HepG2 (cell line): Measurements from ENCODE around the gene JMJD6. TPM values are rescaled to one million over a fixed set of nuclear protein-coding genes. Genes with fewer than 3 reads are reported as not detected.
A peak's percentile ranks its signal among the peaks of the same experiment; 100 is the strongest.

Experiments
- ATAC-seq: fragments of 200-7000 bp; cut with Tn5 transposase; 3 replicates; pipeline ENCODE4 v1.9.1; 2020; ENCODE audit warnings: mild to moderate bottlenecking, moderate library complexity
- BruUV-seq: library from RNA; stranded (reverse); fragments of 400-500 nt; replicated peaks from 2 replicates; lab custom pipeline; 2021; lab: Mats Ljungman, UMichigan
- CTCF ChIA-PET: fragments of 300-600 bp; formaldehyde crosslinking; extraction: SDS; loops from one replicate; lab custom pipeline; 2021; ENCODE audit warnings: low total read pairs, inconsistent platforms, low intra/inter-chr PET ratio; lab: Yijun Ruan, JAX
- POLR2A ChIA-PET: fragments of 350-600 bp; sonication (Branson Sonifier 250); formaldehyde crosslinking; loops from one replicate; lab custom pipeline; 2020; ENCODE audit warnings: antibody characterized with exemption, inconsistent platforms; lab: Yijun Ruan, JAX
- DNase-seq: peaks from one replicate; pipeline ENCODE4 v3.0.0-alpha.2; 2015; ENCODE audit warnings: low spot score
- FAIRE-seq: peaks from 3 replicates; lab custom pipeline; 2011; peaks lifted over from hg19 to GRCh38; lab: Jason Lieb, UNC
- H2AFZ ChIP-seq: one replicate; pipeline ENCODE4 v1.6.1; 2011; ENCODE audit warnings: low read length, inconsistent platforms
- H3K27ac ChIP-seq: fragments of 300-600 bp; 3 replicates; pipeline ENCODE4 v1.8.0; 2011; ENCODE audit warnings: mixed run types, mild to moderate bottlenecking, mixed read lengths, low read length, inconsistent platforms; ENCODE audit not compliant: insufficient read depth; ENCODE audit errors: extremely low read length
- H3K27me3 ChIP-seq, 2 experiments: fragments of 200-600 bp in 1 of 2; 2 replicates in 1 of 2; 3 replicates in 1 of 2; pipeline versions ENCODE4 v1.6.0 to v1.8.0; 2011; ENCODE audit warnings: low read length in 2 of 2, mild to moderate bottlenecking in 2 of 2, moderate library complexity in 2 of 2, inconsistent platforms in 1 of 2; ENCODE audit not compliant: insufficient read depth in 2 of 2, control insufficient read depth in 1 of 2
- H3K36me3 ChIP-seq, 2 experiments: fragments of 200-600 bp in 1 of 2; replicated peaks in 1 of 2; 2 replicates in 1 of 2; 3 replicates in 1 of 2; pipeline versions ENCODE4 v1.5.1 to v1.8.0; 2011; ENCODE audit warnings: low read length in 2 of 2, inconsistent platforms in 1 of 2; ENCODE audit not compliant: insufficient read depth in 2 of 2, control insufficient read depth in 1 of 2
- H3K4me1 ChIP-seq: 2 replicates; pipeline ENCODE4 v1.5.1; 2012; ENCODE audit warnings: low read length, inconsistent platforms; ENCODE audit not compliant: insufficient read depth
- H3K4me2 ChIP-seq: 2 replicates; pipeline ENCODE4 v1.6.0; 2011; ENCODE audit warnings: low read depth, low read length, inconsistent platforms
- H3K4me3 ChIP-seq, 3 experiments: fragments of 200-600 bp in 1 of 3; sonication (generic), shearing (Covaris generic) in 1 of 3; replicated peaks in 1 of 3; 2 replicates each; pipeline ENCODE4 v1.5.1; 2011 to 2016; ENCODE audit warnings: low read length in 3 of 3, inconsistent platforms in 2 of 3, low read depth in 2 of 3, mild to moderate bottlenecking in 2 of 3, control low read depth in 1 of 3, mixed read lengths in 1 of 3; ENCODE audit not compliant: insufficient read depth in 1 of 3
- H3K79me2 ChIP-seq: one replicate; pipeline ENCODE4 v1.6.1; 2011; ENCODE audit warnings: low read length, inconsistent platforms; ENCODE audit not compliant: insufficient read depth
- H3K9ac ChIP-seq: 2 replicates; pipeline ENCODE4 v1.6.0; 2011; ENCODE audit warnings: mild to moderate bottlenecking, low read depth, low read length, inconsistent platforms; ENCODE audit not compliant: insufficient read depth
- H3K9me3 ChIP-seq: 2 replicates; pipeline ENCODE4 v1.5.1; 2012; ENCODE audit warnings: mild to moderate bottlenecking, low read length
- H4K20me1 ChIP-seq: 2 replicates; pipeline ENCODE4 v1.6.0; 2011; ENCODE audit warnings: inconsistent platforms, mild to moderate bottlenecking, low read length, moderate library complexity; ENCODE audit not compliant: insufficient read depth
- BCL3 ChIP-seq: sonication (generic); formaldehyde crosslinking; IDR thresholded peaks from 2 replicates; pipeline ENCODE4 v1.5.1; 2020; ENCODE audit warnings: mild to moderate bottlenecking, missing genetic modification reagents, moderate library complexity
- BORCS8-MEF2B ChIP-seq: sonication (generic); formaldehyde crosslinking; IDR thresholded peaks from 2 replicates; pipeline ENCODE4 v1.8.0; 2022; ENCODE audit warnings: mild to moderate bottlenecking, missing genetic modification reagents
- CTCF ChIP-seq: sonication (generic); formaldehyde crosslinking; IDR thresholded peaks from 2 replicates; pipeline ENCODE4 v1.5.0; 2020; ENCODE audit warnings: mild to moderate bottlenecking, missing genetic modification reagents, moderate library complexity
- E2F5 ChIP-seq: sonication (generic); formaldehyde crosslinking; conservative IDR thresholded peaks from 2 replicates; pipeline ENCODE4 v1.4.0; 2020; ENCODE audit warnings: missing genetic modification reagents
- KDM3A ChIP-seq: IDR thresholded peaks from 2 replicates; pipeline ENCODE4 v1.6.1; 2018; ENCODE audit warnings: low read depth, missing compliant biosample characterization
- NFIC ChIP-seq: IDR thresholded peaks from 2 replicates; pipeline ENCODE4 v1.6.1; 2012; ENCODE audit warnings: mild to moderate bottlenecking, low read length, inconsistent platforms
- PCBP1 ChIP-seq: fragments of 200-400 bp; formaldehyde crosslinking; IDR thresholded peaks from 2 replicates; pipeline ENCODE4 v1.6.1; 2017; ENCODE audit warnings: mild to moderate bottlenecking, low read depth, low read length, borderline replicate concordance
- SMAD1 ChIP-seq: sonication (generic); formaldehyde crosslinking; IDR thresholded peaks from 2 replicates; pipeline ENCODE4 v1.4.0; 2020; ENCODE audit warnings: missing genetic modification reagents, low read depth, mild to moderate bottlenecking, borderline replicate concordance
- ZBTB26 ChIP-seq: IDR thresholded peaks from 2 replicates; pipeline ENCODE4 v1.6.1; 2016; ENCODE audit warnings: missing compliant biosample characterization, missing genetic modification reagents, borderline replicate concordance
- ZBTB43 ChIP-seq: sonication (generic); formaldehyde crosslinking; conservative IDR thresholded peaks from 2 replicates; pipeline ENCODE4 v1.4.0; 2020; ENCODE audit warnings: missing genetic modification reagents
- ZMYM2 ChIP-seq: sonication (generic); formaldehyde crosslinking; IDR thresholded peaks from 2 replicates; pipeline ENCODE4 v1.8.0; 2022; ENCODE audit warnings: mild to moderate bottlenecking, missing genetic modification reagents
- ZNF207 ChIP-seq: fragments of 450-650 bp; IDR thresholded peaks from 2 replicates; pipeline ENCODE4 v1.6.1; 2016; ENCODE audit warnings: antibody characterized with exemption, borderline replicate concordance
- ZNF256 ChIP-seq: sonication (generic); formaldehyde crosslinking; conservative IDR thresholded peaks from 2 replicates; pipeline ENCODE4 v1.4.0; 2020; ENCODE audit warnings: missing genetic modification reagents
- ZNF558 ChIP-seq: sonication (generic); formaldehyde crosslinking; IDR thresholded peaks from 2 replicates; pipeline ENCODE4 v1.9.0; 2022; ENCODE audit warnings: mild to moderate bottlenecking, missing genetic modification reagents, borderline replicate concordance
- ZNF841 ChIP-seq: sonication (generic); formaldehyde crosslinking; IDR thresholded peaks from 2 replicates; pipeline ENCODE4 v1.8.1; 2023; ENCODE audit warnings: missing genetic modification reagents, borderline replicate concordance
- WGBS: methylation state at CpG from one replicate; pipeline ENCODE4 v1.1.6; 2017; ENCODE audit warnings: low lambda C conversion rate; 5-methylcytosine and 5-hydroxymethylcytosine counted together
- in situ Hi-C: cut with HindIII; loops from 2 replicates; pipeline ENCODE4 v1.10.0; 2017; ENCODE audit warnings: low pct_unique_long_range_greater_than_20kb; ENCODE audit not compliant: extremely low pct_ligation_motif_present
- intact Hi-C: fragments of 100-400 bp; cut with micrococcal nuclease; formaldehyde crosslinking; loops from one replicate; pipeline ENCODE4 v1.10.0; 2022; ENCODE audit not compliant: unreplicated experiment
- polyA plus RNA-seq, 8 experiments: library from polyadenylated mRNA; depleted of rRNA in 3 of 8; stranded (reverse) in 7 of 8; unstranded in 1 of 8; fragments of >200 nt; fragmentation: Illumina TruSeq in 4 of 8; extraction: Trizol in 4 of 8; gene quantifications; 2 replicates each; pipeline versions ENCODE4 v1.2.1 to v1.2.3, GENCODE V29; 2011 to 2016; ENCODE audit warnings: low read depth in 4 of 8, missing spikeins in 1 of 8, mixed read lengths in 1 of 8; ENCODE audit not compliant: insufficient read depth in 1 of 8
- total RNA-seq, 5 experiments: library from RNA; depleted of rRNA; stranded (reverse); fragments of >200 nt; fragmentation: Illumina TruSeq; extraction: Trizol; gene quantifications; 2 replicates each; pipeline ENCODE4 v1.2.3, GENCODE V29; 2016; ENCODE audit warnings: low read depth in 1 of 5

Gene JMJD6
- total and polyA plus RNA-seq, 2 of the 13 experiments (the other 11 are each of a cell fraction or from before 2014, with no cell fraction given) = 33.6 to 41.0 TPM

- TF ChIP-seq SMAD1 (CRISPR knock-in tag) (peak; percentile 96; the same call in 1 of the 2 replicates), PCBP1 (no peak), BORCS8-MEF2B (CRISPR knock-in tag) (no peak)
Measured at GRCh38 chr17:76700617-76701470, 25.6 kb downstream of the JMJD6 start (continued).

GRCh38 chr17:76700270-76700616 is 26.2 kb downstream of the JMJD6 start:
- peaks cover 17% of the 10 kb centered on the region for H3K79me2 ChIP-seq
- H3K27ac ChIP-seq = peak overlapping the region; percentile 71
- intact Hi-C loops (loop anchor here (10.0 kb wide), 1 partner anchor 145 kb away; no protein-coding TSS in a partner anchor), in situ Hi-C loops (no loop called here)
- ATAC-seq (peak; percentile 52), FAIRE-seq (no peak), DNase-seq (no peak)
- no peaks in the 10 kb centered on the region for H3K36me3 ChIP-seq
- no peaks in the 10 kb centered on the region for H3K9me3 ChIP-seq
- TSS peak; percentile 92 for BruUV-seq
- H3K4me1 ChIP-seq = peaks cover 79% of the 10 kb centered on the region
- H3K4me3 ChIP-seq = peak overlapping the region; percentile 56 to 75 (median 62); a peak in 5 of 6 replicates
- no peaks in the 10 kb centered on the region for H3K27me3 ChIP-seq
- ChIA-PET POLR2A (interaction anchor here (1.0 to 3.5 kb wide), 5 partner anchors 10 to 37 kb away, joined by 4 to 25 read pairs (median 11); partner anchors contain the start of genes MFSD11, MXRA7 and SRSF2), CTCF (no interaction called here)
- no peak overlapping the region for H2AFZ ChIP-seq
- H3K9ac ChIP-seq = peak overlapping the region; percentile 64
- H4K20me1 ChIP-seq = peaks cover 3% of the 10 kb centered on the region; the same call in 1 of the 2 replicates
- 42% methylated on average over 8 of the region's 8 CpGs for WGBS
- H3K4me2 ChIP-seq = peak overlapping the region; percentile 94
- TF ChIP-seq CTCF (CRISPR knock-in tag) = no peak
- no peak for TF ChIP-seq ZNF841 (CRISPR knock-in tag)
- no peak for TF ChIP-seq NFIC
- TF ChIP-seq BCL3 = no peak
- no peak for TF ChIP-seq E2F5 (CRISPR knock-in tag)
- no peak for TF ChIP-seq ZNF207
- no peak for TF ChIP-seq ZNF558 (CRISPR knock-in tag)
- no peak for TF ChIP-seq KDM3A (CRISPR knock-in tag)
- TF ChIP-seq ZBTB43 (CRISPR knock-in tag) = 0 out of 2 replicates have a peak, but pooled peaks have one; percentile 16
- peak; percentile 12; the same call in 1 of the 2 replicates for TF ChIP-seq ZMYM2
- TF ChIP-seq ZNF256 (CRISPR knock-in tag) = 0 out of 2 replicates have a peak, but pooled peaks have one; percentile 55
- TF ChIP-seq ZBTB26 (CRISPR knock-in tag) = no peak
